Activated naive CD4-positive, alpha-beta T cell treated with anti-CD3 and anti-CD28 coated beads, Interleukin-2, amount 50 U/mL, for 24 hours (primary cell): ENCODE measurements around the gene PPM1N.

ENCODE experiments used
- H3K27ac Mint-ChIP-seq: one replicate; pipeline ENCODE4 v1.8.0; 2021; ENCODE audit warnings: mild to moderate bottlenecking, mixed read lengths
- H3K27me3 Mint-ChIP-seq: one replicate; pipeline ENCODE4 v1.8.0; 2021; ENCODE audit warnings: mixed read lengths
- H3K36me3 Mint-ChIP-seq: one replicate; pipeline ENCODE4 v1.8.0; 2021; ENCODE audit warnings: mixed read lengths
- H3K4me1 Mint-ChIP-seq: one replicate; pipeline ENCODE4 v1.8.0; 2021; ENCODE audit warnings: mixed read lengths
- H3K4me3 Mint-ChIP-seq: one replicate; pipeline ENCODE4 v1.8.0; 2021; ENCODE audit warnings: mild to moderate bottlenecking, mixed read lengths
- H3K9me3 Mint-ChIP-seq: one replicate; pipeline ENCODE4 v1.8.0; 2021; ENCODE audit warnings: mixed read lengths

The PPM1N gene

GRCh38 chr19:45524575-45525129 lies 26.4 kb downstream of the PPM1N start:
- H3K4me3 Mint-ChIP-seq = no peak overlapping the region
- H3K27ac Mint-ChIP-seq = no peak overlapping the region
- H3K36me3 Mint-ChIP-seq = peaks cover 9% of the 10 kb centered on the region
- H3K9me3 Mint-ChIP-seq = no peaks in the 10 kb centered on the region
- no peaks in the 10 kb centered on the region for H3K27me3 Mint-ChIP-seq
- peaks cover 28% of the 10 kb centered on the region for H3K4me1 Mint-ChIP-seq

- H3K4me1 Mint-ChIP-seq = peaks cover 29% of the 10 kb centered on the region
- H3K36me3 Mint-ChIP-seq = peaks cover 9% of the 10 kb centered on the region
- H3K4me3 Mint-ChIP-seq = no peak overlapping the region
- no peaks in the 10 kb centered on the region for H3K9me3 Mint-ChIP-seq
- H3K27me3 Mint-ChIP-seq = no peaks in the 10 kb centered on the region
- no peak overlapping the region for H3K27ac Mint-ChIP-seq
Measured at GRCh38 chr19:45526143-45526542, 27.9 kb downstream of the PPM1N start.

- Mint-ChIP-seq H3K36me3 (peaks cover 9% of the 10 kb centered on the region), H3K9me3 (no peaks in the 10 kb centered on the region), H3K4me1 (peaks cover 29% of the 10 kb centered on the region), H3K4me3 (no peak overlapping the region), H3K27me3 (peaks cover 2% of the 10 kb centered on the region), H3K27ac (no peak overlapping the region)
Measured at GRCh38 chr19:45526971-45527370, 28.7 kb downstream of the PPM1N start.

GRCh38 chr19:45527731-45528130 lies 29.5 kb downstream of the PPM1N start:
- peaks cover 29% of the 10 kb centered on the region for H3K4me1 Mint-ChIP-seq
- H3K27ac Mint-ChIP-seq = peak overlapping the region; percentile 93
- peaks cover 2% of the 10 kb centered on the region for H3K27me3 Mint-ChIP-seq
- H3K4me3 Mint-ChIP-seq = no peak overlapping the region
- H3K36me3 Mint-ChIP-seq = peaks cover 9% of the 10 kb centered on the region
- H3K9me3 Mint-ChIP-seq = no peaks in the 10 kb centered on the region

GRCh38 chr19:45528149-45528743 lies 30.0 kb downstream of the PPM1N start:
- peaks cover 2% of the 10 kb centered on the region for H3K27me3 Mint-ChIP-seq
- peaks cover 28% of the 10 kb centered on the region for H3K4me1 Mint-ChIP-seq
- H3K4me3 Mint-ChIP-seq = no peak overlapping the region
- no peaks in the 10 kb centered on the region for H3K9me3 Mint-ChIP-seq
- H3K36me3 Mint-ChIP-seq = peaks cover 9% of the 10 kb centered on the region
- H3K27ac Mint-ChIP-seq = no peak overlapping the region

GRCh38 chr19:45528744-45529419 lies 30.6 kb downstream of the PPM1N start:
- H3K4me1 Mint-ChIP-seq = peaks cover 22% of the 10 kb centered on the region
- peaks cover 2% of the 10 kb centered on the region for H3K27me3 Mint-ChIP-seq
- H3K9me3 Mint-ChIP-seq = no peaks in the 10 kb centered on the region
- no peak overlapping the region for H3K27ac Mint-ChIP-seq
- peak overlapping the region; percentile 52 for H3K4me3 Mint-ChIP-seq
- peaks cover 5% of the 10 kb centered on the region for H3K36me3 Mint-ChIP-seq

GRCh38 chr19:45529420-45529785 lies 31.2 kb downstream of the PPM1N start:
- Mint-ChIP-seq H3K9me3 (no peaks in the 10 kb centered on the region), H3K4me1 (peaks cover 21% of the 10 kb centered on the region), H3K27me3 (peaks cover 2% of the 10 kb centered on the region), H3K27ac (no peak overlapping the region), H3K4me3 (peak overlapping the region; percentile 52), H3K36me3 (peaks cover 4% of the 10 kb centered on the region)

GRCh38 chr19:45531349-45531748 lies 33.1 kb downstream of the PPM1N start:
- H3K27me3 Mint-ChIP-seq = peaks cover 2% of the 10 kb centered on the region
- no peak overlapping the region for H3K27ac Mint-ChIP-seq
- no peak overlapping the region for H3K4me3 Mint-ChIP-seq
- H3K36me3 Mint-ChIP-seq = peaks cover 4% of the 10 kb centered on the region
- no peaks in the 10 kb centered on the region for H3K9me3 Mint-ChIP-seq
- H3K4me1 Mint-ChIP-seq = peaks cover 21% of the 10 kb centered on the region

- Mint-ChIP-seq H3K4me1 (no peaks in the 10 kb centered on the region), H3K27me3 (no peaks in the 10 kb centered on the region), H3K9me3 (no peaks in the 10 kb centered on the region), H3K27ac (no peak overlapping the region), H3K36me3 (peaks cover 2% of the 10 kb centered on the region), H3K4me3 (no peak overlapping the region)
Measured at GRCh38 chr19:45539459-45539858, 41.2 kb downstream of the PPM1N start.

- peaks cover 2% of the 10 kb centered on the region for H3K36me3 Mint-ChIP-seq
- no peaks in the 10 kb centered on the region for H3K9me3 Mint-ChIP-seq
- no peaks in the 10 kb centered on the region for H3K4me1 Mint-ChIP-seq
- no peak overlapping the region for H3K27ac Mint-ChIP-seq
- no peaks in the 10 kb centered on the region for H3K27me3 Mint-ChIP-seq
- no peak overlapping the region for H3K4me3 Mint-ChIP-seq
Measured at GRCh38 chr19:45542234-45542668, 44.0 kb downstream of the PPM1N start.

- Mint-ChIP-seq H3K36me3 (no peaks in the 10 kb centered on the region), H3K9me3 (no peaks in the 10 kb centered on the region), H3K4me1 (no peaks in the 10 kb centered on the region), H3K27ac (no peak overlapping the region), H3K27me3 (no peaks in the 10 kb centered on the region), H3K4me3 (no peak overlapping the region)
Measured at GRCh38 chr19:45547211-45547770, 49.0 kb downstream of the PPM1N start.

- Mint-ChIP-seq H3K9me3 (no peaks in the 10 kb centered on the region), H3K27ac (no peak overlapping the region), H3K27me3 (no peaks in the 10 kb centered on the region), H3K4me1 (no peaks in the 10 kb centered on the region), H3K36me3 (no peaks in the 10 kb centered on the region), H3K4me3 (no peak overlapping the region)
Measured at GRCh38 chr19:45547965-45548609, 49.8 kb downstream of the PPM1N start.
